ENCODE results near the gene TRMT2A. TPM values are rescaled to one million over a fixed set of nuclear protein-coding genes. Genes with fewer than 3 reads are reported as not detected.

The TRMT2A gene
- polyA plus RNA-seq, 1 donor (not counting 4 experiments of a cell fraction or from before 2014, with no cell fraction given), result 18.3 TPM

GRCh38 chr22:20150381-20151275 lies 33.6 kb upstream of the TRMT2A start, which contains the start of gene CCDC188:
Gene CCDC188 (minus strand): TSS chr22:20151055. CDS start chr22:20150986, 69 bp downstream.
- dilution Hi-C loops (cut with MboI; ENCODE audit: extremely low pct_ligation_motif_present, low sequenced_read_pairs), result no loop called here
- H3K9me1 ChIP-seq (ENCODE audit: control insufficient read depth, extremely low read depth, insufficient read depth, low read length), result no peaks in the 10 kb centered on the region
- no peak within 1 kb of the TSS for H3K4me3 ChIP-seq (ENCODE audit: control insufficient read depth in 2 of 3, extremely low read depth in 1 of 3, insufficient read depth in 2 of 3, low read depth in 1 of 3, low read length in 3 of 3)
- no peak within 1 kb of the TSS for H3K27ac ChIP-seq (ENCODE audit: control insufficient read depth, insufficient read depth, low read length)
- no peak within 1 kb of the TSS for H2AFZ ChIP-seq (ENCODE audit: control insufficient read depth, low read length)
- no peak for DNase-seq (ENCODE audit: low read depth, low spot score)
- no peak for FAIRE-seq
- no peaks in the 10 kb centered on the region for H3K79me2 ChIP-seq (ENCODE audit: control insufficient read depth, insufficient read depth, low read length)
- no peaks in the 10 kb centered on the region for H3K27me3 ChIP-seq (ENCODE audit: control insufficient read depth, extremely low read depth, insufficient read depth, low read length)
- no peaks in the 10 kb centered on the region for H4K20me1 ChIP-seq (ENCODE audit: control insufficient read depth, extremely low read depth, insufficient read depth, low read length)
- H3K9me3 ChIP-seq (ENCODE audit: control insufficient read depth, low read depth, low read length), result no peaks in the 10 kb centered on the region
- H3K4me1 ChIP-seq (ENCODE audit: control insufficient read depth, extremely low read depth, insufficient read depth, low read length), result no peaks in the 10 kb centered on the region
- TF ChIP-seq CTCF (optimal IDR thresholded peaks at IDR 0.05 in 1 of 3, IDR thresholded peaks at IDR 0.05 in 1 of 3, conservative IDR thresholded peaks at IDR 0.05 in 1 of 3; ENCODE audit: extremely low read depth in 1 of 3, insufficient read depth in 2 of 3, low read length in 3 of 3), result no peak
- H3K4me2 ChIP-seq (ENCODE audit: control insufficient read depth, extremely low read depth, insufficient read depth, low read depth, low read length), result no peak within 1 kb of the TSS
- H3K9ac ChIP-seq (ENCODE audit: control insufficient read depth, extremely low read depth, insufficient read depth, low read length), result no peak within 1 kb of the TSS
- H3K36me3 ChIP-seq (ENCODE audit: control insufficient read depth in 2 of 2, extremely low read depth in 1 of 2, insufficient read depth in 2 of 2, low read length in 2 of 2), result peaks cover 0 to 4% of the 10 kb centered on the region in 2 experiments

DNA sequence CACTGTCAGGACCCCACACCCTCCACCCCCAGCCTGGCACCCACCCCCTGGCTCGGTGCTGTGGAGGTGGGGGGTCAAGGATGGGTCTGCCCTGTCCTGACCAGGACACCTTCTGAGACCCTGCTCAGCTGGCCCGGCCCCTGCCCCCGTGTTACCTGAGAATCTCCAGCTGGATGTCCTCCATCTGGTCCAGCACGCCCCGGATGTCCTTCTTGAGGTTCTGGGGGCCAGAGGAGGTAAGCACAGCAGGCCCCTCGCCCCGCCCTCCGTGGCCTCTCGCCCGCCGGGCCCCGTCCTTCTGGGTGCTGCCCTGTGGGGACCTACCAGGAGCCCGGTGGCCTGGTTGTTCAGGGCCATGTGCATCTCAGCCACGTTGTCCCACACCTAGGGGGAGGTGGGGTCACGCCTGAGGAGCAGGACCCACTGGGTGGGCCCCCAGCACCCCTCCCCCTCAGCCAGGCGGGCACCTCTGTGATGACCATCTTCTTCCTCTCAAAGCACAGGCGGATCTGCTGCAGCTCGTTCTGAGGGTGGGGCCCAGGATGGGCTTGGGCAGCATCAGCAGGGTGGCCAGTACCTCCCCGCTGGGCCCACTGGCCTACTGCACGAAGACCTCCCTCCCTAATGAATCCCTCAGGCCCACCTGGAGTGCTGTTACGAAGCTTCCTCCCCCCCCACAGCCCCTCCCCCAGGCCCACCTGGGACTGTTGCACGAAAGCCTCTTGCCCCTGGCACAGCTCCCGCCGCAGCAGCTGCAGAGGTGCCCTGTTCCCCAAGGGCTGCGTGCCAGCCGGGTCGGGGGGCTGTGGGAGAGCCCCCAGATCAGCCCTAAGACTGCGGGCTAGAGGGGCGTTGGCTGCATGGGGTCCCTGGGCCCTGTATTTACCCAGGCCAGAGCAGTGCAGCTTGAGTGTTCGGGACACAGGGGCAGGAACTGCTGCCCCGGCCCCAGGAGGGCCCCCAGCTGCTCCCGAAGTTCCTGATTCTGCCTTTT lies 32.5 kb upstream of the TRMT2A start:
- H3K9me3 ChIP-seq (ENCODE audit: control insufficient read depth, low read depth, low read length), result no peaks in the 10 kb centered on the region
- no peak overlapping the region for H2AFZ ChIP-seq (ENCODE audit: control insufficient read depth, low read length)
- H3K27me3 ChIP-seq (ENCODE audit: control insufficient read depth, extremely low read depth, insufficient read depth, low read length), result no peaks in the 10 kb centered on the region
- H3K4me1 ChIP-seq (ENCODE audit: control insufficient read depth, extremely low read depth, insufficient read depth, low read length), result no peaks in the 10 kb centered on the region
- FAIRE-seq (no peak), DNase-seq (ENCODE audit: low read depth, low spot score) (no peak)
- no peaks in the 10 kb centered on the region for H3K9me1 ChIP-seq (ENCODE audit: control insufficient read depth, extremely low read depth, insufficient read depth, low read length)
- H3K4me3 ChIP-seq (ENCODE audit: control insufficient read depth in 2 of 3, extremely low read depth in 1 of 3, insufficient read depth in 2 of 3, low read depth in 1 of 3, low read length in 3 of 3), result no peak overlapping the region
- no peaks in the 10 kb centered on the region for H3K79me2 ChIP-seq (ENCODE audit: control insufficient read depth, insufficient read depth, low read length)
- no peak overlapping the region for H3K27ac ChIP-seq (ENCODE audit: control insufficient read depth, insufficient read depth, low read length)
- dilution Hi-C loops (cut with MboI; ENCODE audit: extremely low pct_ligation_motif_present, low sequenced_read_pairs), result no loop called here
- H4K20me1 ChIP-seq (ENCODE audit: control insufficient read depth, extremely low read depth, insufficient read depth, low read length), result no peaks in the 10 kb centered on the region
- TF ChIP-seq CTCF (optimal IDR thresholded peaks at IDR 0.05 in 1 of 3, IDR thresholded peaks at IDR 0.05 in 1 of 3, conservative IDR thresholded peaks at IDR 0.05 in 1 of 3; ENCODE audit: extremely low read depth in 1 of 3, insufficient read depth in 2 of 3, low read length in 3 of 3) (no peak), EZH2 (IDR thresholded peaks at IDR 0.05; ENCODE audit: low read length) (no peak)
- peaks cover 0 to 4% of the 10 kb centered on the region in 2 experiments for H3K36me3 ChIP-seq (ENCODE audit: control insufficient read depth in 2 of 2, extremely low read depth in 1 of 2, insufficient read depth in 2 of 2, low read length in 2 of 2)
- H3K9ac ChIP-seq (ENCODE audit: control insufficient read depth, extremely low read depth, insufficient read depth, low read length), result no peak overlapping the region
- no peak overlapping the region for H3K4me2 ChIP-seq (ENCODE audit: control insufficient read depth, extremely low read depth, insufficient read depth, low read depth, low read length)

All from keratinocyte (primary cell).